ENCODE data around the gene LPAR1.
"Not testable (repeated sequence)": the region's sequence is repeated elsewhere in the genome, so short reads cannot be mapped to it uniquely, and the experiment has no call there.

LPAR1 gene

DNA sequence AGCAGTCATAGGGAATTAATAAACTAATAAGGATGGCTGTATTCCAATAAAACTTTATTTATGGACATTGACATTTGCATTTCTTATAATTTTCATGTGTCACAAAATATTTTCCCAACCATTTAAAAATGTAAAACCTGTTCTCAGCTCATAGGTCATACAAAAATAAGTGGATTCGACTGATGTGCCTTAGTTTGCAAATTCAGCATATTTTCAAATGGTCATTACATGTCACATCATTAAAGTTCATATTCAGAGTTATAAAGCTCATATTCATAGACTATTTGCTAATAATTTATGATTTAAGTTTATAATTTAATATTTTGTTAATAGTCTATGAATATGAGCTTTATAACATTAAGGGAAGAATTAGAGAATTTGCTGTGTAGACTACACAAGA lies 166.5 kb downstream of the LPAR1 start:
- Histone ChIP-seq H3K36me3 (replicated peaks; ENCODE audit: low read depth, low read length) (no peaks in the 10 kb centered on the region), H3K9me3 (ENCODE audit: insufficient read depth, low read length) (no peaks in the 10 kb centered on the region), H2AFZ (ENCODE audit: low read depth, low read length) (no peak overlapping the region), H3K4me3 (ENCODE audit: low read length) (no peak overlapping the region), H3K9ac (ENCODE audit: low read length) (no peak overlapping the region), H3K4me2 (ENCODE audit: low read length) (no peak overlapping the region), H3K27me3 (ENCODE audit: low read depth, low read length) (no peaks in the 10 kb centered on the region), H3K27ac (ENCODE audit: low read length) (no peak overlapping the region), H4K20me1 (ENCODE audit: insufficient read depth, low read length) (no peaks in the 10 kb centered on the region), H3K79me2 (ENCODE audit: low read length) (no peaks in the 10 kb centered on the region), H3K4me1 (ENCODE audit: low read length) (no peaks in the 10 kb centered on the region)
- no peak for TF ChIP-seq EZH2phosphoT487 (IDR thresholded peaks at IDR 0.05; ENCODE audit: low read depth)
- TF ChIP-seq, protein P1, sequence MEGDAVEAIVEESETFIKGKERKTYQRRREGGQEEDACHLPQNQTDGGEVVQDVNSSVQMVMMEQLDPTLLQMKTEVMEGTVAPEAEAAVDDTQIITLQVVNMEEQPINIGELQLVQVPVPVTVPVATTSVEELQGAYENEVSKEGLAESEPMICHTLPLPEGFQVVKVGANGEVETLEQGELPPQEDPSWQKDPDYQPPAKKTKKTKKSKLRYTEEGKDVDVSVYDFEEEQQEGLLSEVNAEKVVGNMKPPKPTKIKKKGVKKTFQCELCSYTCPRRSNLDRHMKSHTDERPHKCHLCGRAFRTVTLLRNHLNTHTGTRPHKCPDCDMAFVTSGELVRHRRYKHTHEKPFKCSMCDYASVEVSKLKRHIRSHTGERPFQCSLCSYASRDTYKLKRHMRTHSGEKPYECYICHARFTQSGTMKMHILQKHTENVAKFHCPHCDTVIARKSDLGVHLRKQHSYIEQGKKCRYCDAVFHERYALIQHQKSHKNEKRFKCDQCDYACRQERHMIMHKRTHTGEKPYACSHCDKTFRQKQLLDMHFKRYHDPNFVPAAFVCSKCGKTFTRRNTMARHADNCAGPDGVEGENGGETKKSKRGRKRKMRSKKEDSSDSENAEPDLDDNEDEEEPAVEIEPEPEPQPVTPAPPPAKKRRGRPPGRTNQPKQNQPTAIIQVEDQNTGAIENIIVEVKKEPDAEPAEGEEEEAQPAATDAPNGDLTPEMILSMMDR (IDR thresholded peaks at IDR 0.05; ENCODE audit: low read depth, low read length): no peak

- no peaks in the 10 kb centered on the region for H3K36me3 ChIP-seq (replicated peaks; ENCODE audit: low read depth, low read length)
- no peaks in the 10 kb centered on the region for H3K79me2 ChIP-seq (ENCODE audit: low read length)
- no peak for TF ChIP-seq EZH2phosphoT487 (IDR thresholded peaks at IDR 0.05; ENCODE audit: low read depth)
- TF ChIP-seq, protein P1 (IDR thresholded peaks at IDR 0.05; ENCODE audit: low read depth, low read length): no peak
- H3K9ac ChIP-seq (ENCODE audit: low read length): no peak overlapping the region
- no peaks in the 10 kb centered on the region for H3K27me3 ChIP-seq (ENCODE audit: low read depth, low read length)
- no peak overlapping the region for H3K4me3 ChIP-seq (ENCODE audit: low read length)
- H3K9me3 ChIP-seq (ENCODE audit: insufficient read depth, low read length): no peaks in the 10 kb centered on the region
- H3K4me2 ChIP-seq (ENCODE audit: low read length): no peak overlapping the region
- no peak overlapping the region for H2AFZ ChIP-seq (ENCODE audit: low read depth, low read length)
- H3K4me1 ChIP-seq (ENCODE audit: low read length): no peaks in the 10 kb centered on the region
- no peak overlapping the region for H3K27ac ChIP-seq (ENCODE audit: low read length)
- H4K20me1 ChIP-seq (ENCODE audit: insufficient read depth, low read length): no peaks in the 10 kb centered on the region
Measured at GRCh38 chr9:110869931-110870330, 168.3 kb downstream of the LPAR1 start.

DNA sequence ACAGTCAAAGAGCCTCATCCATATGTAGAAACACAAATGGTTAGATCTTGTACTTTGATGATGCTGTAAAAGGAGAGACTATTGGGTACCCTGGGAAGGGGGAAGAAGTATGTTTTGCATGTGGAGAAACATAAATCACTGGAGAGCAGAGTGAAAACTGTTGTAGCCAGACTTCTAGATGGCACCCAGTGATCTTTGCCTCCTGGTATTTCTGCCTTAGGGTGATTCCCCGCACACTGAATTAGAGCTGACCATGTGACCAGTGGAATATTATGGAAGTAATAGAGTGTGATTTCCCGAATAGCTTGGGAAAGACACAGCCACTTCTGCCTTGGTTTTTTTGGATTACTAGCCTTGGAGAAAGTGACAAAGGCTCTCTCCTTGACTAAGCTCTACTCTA lies 174.3 kb downstream of the LPAR1 start:
- Histone ChIP-seq H3K4me1 (ENCODE audit: low read length) (no peaks in the 10 kb centered on the region), H4K20me1 (ENCODE audit: insufficient read depth, low read length) (no peaks in the 10 kb centered on the region), H3K27ac (ENCODE audit: low read length) (no peak overlapping the region), H3K79me2 (ENCODE audit: low read length) (no peaks in the 10 kb centered on the region), H2AFZ (ENCODE audit: low read depth, low read length) (no peak overlapping the region), H3K27me3 (ENCODE audit: low read depth, low read length) (no peaks in the 10 kb centered on the region), H3K9me3 (ENCODE audit: insufficient read depth, low read length) (0 out of 2 replicates have a peak, but pooled peaks cover 4% of the 10 kb centered on the region), H3K4me3 (ENCODE audit: low read length) (no peak overlapping the region), H3K36me3 (replicated peaks; ENCODE audit: low read depth, low read length) (no peaks in the 10 kb centered on the region), H3K9ac (ENCODE audit: low read length) (no peak overlapping the region), H3K4me2 (ENCODE audit: low read length) (no peak overlapping the region)
- TF ChIP-seq, protein P1 (IDR thresholded peaks at IDR 0.05; ENCODE audit: low read depth, low read length): no peak
- TF ChIP-seq EZH2phosphoT487 (IDR thresholded peaks at IDR 0.05; ENCODE audit: low read depth): no peak

DNA sequence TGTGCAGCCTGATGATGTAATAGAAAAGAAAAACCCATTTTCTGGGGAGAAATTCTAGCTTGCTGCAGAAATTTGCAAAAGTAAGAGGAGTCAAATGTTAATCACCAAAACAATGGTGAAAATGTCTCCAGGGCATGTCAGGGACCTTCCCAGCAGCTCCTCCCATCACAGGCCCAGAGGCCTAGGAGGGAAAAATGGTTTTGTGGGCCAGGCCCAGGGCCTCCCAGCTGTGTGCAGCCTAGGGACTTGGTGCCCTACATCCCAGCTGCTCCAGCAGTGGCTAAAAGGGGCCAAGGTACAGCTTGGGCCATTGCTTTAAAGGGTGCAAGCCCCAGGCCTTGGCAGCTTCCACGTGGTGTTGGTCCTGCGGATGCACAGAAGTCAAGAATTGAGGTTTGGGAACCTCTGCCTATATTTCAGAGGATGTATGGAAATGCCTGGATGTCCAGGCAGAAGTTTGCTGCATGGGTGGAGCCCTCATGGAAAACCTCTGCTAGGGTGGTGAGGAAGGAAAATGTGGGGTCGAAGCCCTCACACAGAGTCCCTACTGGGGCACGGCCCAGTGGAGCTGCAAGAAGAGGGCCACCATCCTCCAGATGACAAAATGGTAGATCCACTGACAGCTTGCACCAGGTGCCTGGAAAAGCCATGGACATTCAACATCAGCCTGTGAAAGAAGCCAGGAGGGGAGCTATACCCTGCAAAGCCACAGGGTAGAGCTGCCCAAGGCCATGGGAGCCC lies 176.7 kb downstream of the LPAR1 start:
- H3K4me2 ChIP-seq (ENCODE audit: low read length); H3K9ac ChIP-seq (ENCODE audit: low read length); H4K20me1 ChIP-seq (ENCODE audit: insufficient read depth, low read length); H3K36me3 ChIP-seq (replicated peaks; ENCODE audit: low read depth, low read length); H3K4me3 ChIP-seq (ENCODE audit: low read length); H3K9me3 ChIP-seq (ENCODE audit: insufficient read depth, low read length); H3K79me2 ChIP-seq (ENCODE audit: low read length); H3K27me3 ChIP-seq (ENCODE audit: low read depth, low read length); H3K4me1 ChIP-seq (ENCODE audit: low read length); H3K27ac ChIP-seq (ENCODE audit: low read length); H2AFZ ChIP-seq (ENCODE audit: low read depth, low read length): not testable (repeated sequence)
